GM12874 (cell line): ENCODE measurements around the gene SERTAD4.

ENCODE experiments used
- CTCF ChIP-seq: IDR thresholded peaks from 2 replicates; pipeline ENCODE4 v1.5.1; 2011; ENCODE audit warnings: low read depth, mild to moderate bottlenecking, control low read depth, low read length, moderate library complexity; ENCODE audit not compliant: insufficient read depth

Gene SERTAD4

GRCh38 chr1:210244746-210245367, 12.3 kb downstream of the SERTAD4 start:
- no peak for TF ChIP-seq CTCF

GRCh38 chr1:210246447-210246846, 13.9 kb downstream of the SERTAD4 start:
- TF ChIP-seq CTCF = no peak

GRCh38 chr1:210248341-210248740, 15.7 kb downstream of the SERTAD4 start:
- TF ChIP-seq CTCF = no peak

- no peak for TF ChIP-seq CTCF
These were observed 18.0 kb downstream of the SERTAD4 start for GRCh38 chr1:210250665-210250997.

GRCh38 chr1:210250998-210251679, 18.5 kb downstream of the SERTAD4 start:
- no peak for TF ChIP-seq CTCF

- no peak for TF ChIP-seq CTCF
These were observed 19.3 kb downstream of the SERTAD4 start for GRCh38 chr1:210251680-210252490.

- no peak for TF ChIP-seq CTCF
These were observed 20.0 kb downstream of the SERTAD4 start for GRCh38 chr1:210252621-210253051.
